ACHN (cell line): ENCODE measurements around the gene TXNDC2.

Experiments
- DNase-seq: peaks from one replicate; pipeline ENCODE4 v3.0.0-alpha.2; 2015
- in situ Hi-C: cut with HindIII; loops from 2 replicates; pipeline ENCODE4 v1.10.0; 2017; ENCODE audit warnings: low sequenced_read_pairs, low pct_ligation_motif_present, low pct_unique_long_range_greater_than_20kb

The TXNDC2 gene

GRCh38 chr18:9885170-9886004, at the start of gene TXNDC2:
Gene TXNDC2, plus strand, starts transcription at chr18:9885973. Its CDS starts 708 bp downstream, at chr18:9886681.
- DNase-seq = no peak
- in situ Hi-C loops = no loop called here

- no peak for DNase-seq
- in situ Hi-C loops = no loop called here
These were observed 47.5 kb upstream of the TXNDC2 start for GRCh38 chr18:9838144-9838877.

GRCh38 chr18:9839211-9839610, 46.6 kb upstream of the TXNDC2 start:
- in situ Hi-C loops = no loop called here
- no peak for DNase-seq

DNA sequence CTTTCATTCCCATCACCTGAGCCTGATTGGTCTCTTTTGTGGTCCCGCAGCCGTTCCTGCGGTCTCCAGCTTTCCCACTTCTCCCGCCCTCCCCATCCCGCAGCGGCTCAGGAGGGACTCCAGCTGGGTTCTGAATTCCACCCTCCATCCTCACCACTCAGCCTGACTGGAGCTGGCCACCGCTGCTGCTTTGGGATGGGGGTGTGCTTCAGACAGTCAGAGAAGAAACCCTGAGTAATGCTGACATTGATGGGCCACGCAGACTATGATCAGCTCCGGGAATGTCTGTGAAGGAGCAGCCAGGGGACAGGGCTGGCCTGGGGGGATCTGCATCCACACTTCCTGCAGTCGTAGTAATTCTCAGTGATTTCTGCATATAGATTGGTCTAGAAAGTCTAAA, 45.9 kb upstream of the TXNDC2 start:
- DNase-seq = no peak
- in situ Hi-C loops = no loop called here

DNA sequence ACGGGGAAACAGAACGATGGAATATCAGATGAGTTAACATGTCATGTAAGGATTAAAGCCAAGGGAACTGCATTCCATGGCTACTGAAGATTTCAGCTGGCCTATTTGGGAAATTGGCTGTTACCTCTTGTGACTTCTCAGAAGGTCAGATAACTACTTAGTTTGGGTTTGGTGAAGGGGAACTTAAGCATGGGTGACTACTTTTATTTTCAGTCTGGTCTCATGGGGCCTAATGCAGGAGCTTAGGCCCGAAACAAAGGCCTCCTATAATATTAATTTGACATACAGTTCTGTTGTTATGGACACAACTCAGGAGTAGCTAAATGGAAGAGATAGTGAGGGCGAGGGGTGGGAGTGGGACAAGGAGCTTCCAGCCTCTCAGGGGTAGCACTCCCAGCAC, 44.0 kb upstream of the TXNDC2 start:
- in situ Hi-C loops = no loop called here

GRCh38 chr18:9842448-9842847, 43.3 kb upstream of the TXNDC2 start:
- DNase-seq = no peak
- in situ Hi-C loops = no loop called here

More for the DNA sequence above, 44.0 kb upstream of the TXNDC2 start:
- DNase-seq = no peak

DNA sequence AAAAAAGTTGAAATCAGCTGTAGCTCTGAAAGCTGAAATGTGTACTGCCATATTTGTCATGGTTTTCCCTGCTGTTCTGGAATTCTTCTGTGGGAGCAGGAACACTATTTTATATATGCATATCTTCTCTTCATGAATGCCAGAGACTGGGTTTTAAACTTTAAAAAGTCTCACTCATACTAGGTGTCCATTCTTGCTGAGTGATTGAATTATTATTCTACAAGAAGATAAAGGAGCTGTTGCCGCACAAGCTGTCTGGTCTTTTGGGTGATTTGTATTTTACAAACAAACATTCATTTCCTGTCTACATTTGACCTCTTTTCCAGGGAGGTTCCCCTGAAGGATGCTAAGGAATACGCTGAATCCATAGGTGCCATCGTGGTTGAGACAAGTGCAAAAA, 40.5 kb upstream of the TXNDC2 start:
- in situ Hi-C loops = no loop called here

GRCh38 chr18:9846162-9846925, 39.4 kb upstream of the TXNDC2 start:
- in situ Hi-C loops = no loop called here
- no peak for DNase-seq

More for the DNA sequence above, 40.5 kb upstream of the TXNDC2 start:
- DNase-seq = no peak

DNA sequence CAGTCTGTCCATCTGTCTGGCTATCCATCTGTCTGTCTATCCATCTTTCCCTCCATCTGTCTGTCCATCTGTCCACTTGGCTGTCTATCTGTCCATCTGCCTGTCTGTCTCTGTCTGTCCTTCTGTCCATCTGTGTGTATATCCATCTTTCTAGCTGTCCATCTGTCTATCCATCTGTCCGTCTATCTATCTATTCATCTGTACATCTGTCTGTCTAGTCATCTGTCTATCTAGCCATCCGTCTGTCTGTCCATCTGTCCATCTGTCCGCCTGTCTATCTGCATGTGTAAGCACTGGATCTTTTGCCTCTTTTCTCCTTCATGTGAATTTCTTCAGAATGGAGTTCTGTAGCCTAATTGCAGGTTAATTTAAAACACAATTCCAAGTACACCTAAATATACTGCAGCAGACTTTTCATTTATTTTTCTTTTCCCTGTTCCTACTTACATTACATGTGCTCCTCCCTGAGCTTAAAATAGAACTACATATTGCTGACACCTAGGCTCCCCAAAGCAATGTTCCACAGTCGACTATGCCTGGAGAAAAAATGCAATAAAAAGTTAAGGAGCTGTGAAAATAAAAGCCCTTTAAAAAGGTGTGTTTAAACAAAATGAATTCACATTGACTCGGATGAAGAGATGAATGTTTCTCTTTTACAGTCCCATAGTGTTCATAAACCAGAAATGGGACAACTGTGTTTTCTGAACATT, 37.4 kb upstream of the TXNDC2 start:
- in situ Hi-C loops = no loop called here
- DNase-seq = no peak

DNA sequence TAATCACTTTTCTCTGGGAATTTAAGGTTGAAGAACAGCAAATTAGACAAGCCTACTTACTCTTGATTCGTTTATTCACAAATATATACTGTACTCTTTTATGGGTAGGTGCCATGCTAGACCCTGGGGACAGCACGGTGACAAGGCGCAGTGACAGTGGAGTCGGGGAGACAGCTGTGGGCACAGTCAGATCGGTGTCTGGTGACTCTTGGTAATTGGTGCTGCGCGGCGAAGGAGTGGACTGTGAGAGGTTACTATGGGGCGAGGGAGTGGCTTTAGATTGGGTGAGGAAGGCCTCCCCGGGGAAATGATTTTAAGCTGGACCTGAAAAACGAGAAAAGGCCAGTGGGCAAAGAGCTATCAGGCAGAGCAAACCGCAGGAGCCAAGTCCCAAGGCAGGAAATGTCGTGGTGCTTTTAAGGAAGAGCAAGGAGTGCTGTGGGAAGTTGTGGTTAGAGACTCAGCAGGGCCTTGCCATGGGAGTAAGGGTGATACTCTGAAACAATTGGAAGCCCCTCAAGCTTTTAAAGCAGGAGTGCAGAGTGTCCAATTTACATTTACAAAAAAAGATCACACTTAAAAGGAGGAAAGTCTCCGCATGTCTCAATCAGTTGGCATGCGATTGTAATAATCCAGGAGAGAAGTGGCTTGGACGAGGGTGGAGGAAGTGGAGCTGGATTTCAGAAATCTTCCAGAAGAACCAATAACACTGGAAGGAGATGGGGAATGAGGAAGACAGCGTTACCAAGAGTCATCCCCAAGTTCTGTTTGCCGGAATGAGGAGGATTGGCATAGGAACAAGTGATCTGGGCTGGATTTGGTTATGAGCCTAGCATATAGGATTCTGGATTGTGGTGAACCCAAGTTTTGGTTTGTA, 36.1 kb upstream of the TXNDC2 start:
- DNase-seq = no peak
- in situ Hi-C loops = no loop called here

- in situ Hi-C loops = no loop called here
- DNase-seq = no peak
These were observed 35.5 kb upstream of the TXNDC2 start for GRCh38 chr18:9850309-9850708.

DNA sequence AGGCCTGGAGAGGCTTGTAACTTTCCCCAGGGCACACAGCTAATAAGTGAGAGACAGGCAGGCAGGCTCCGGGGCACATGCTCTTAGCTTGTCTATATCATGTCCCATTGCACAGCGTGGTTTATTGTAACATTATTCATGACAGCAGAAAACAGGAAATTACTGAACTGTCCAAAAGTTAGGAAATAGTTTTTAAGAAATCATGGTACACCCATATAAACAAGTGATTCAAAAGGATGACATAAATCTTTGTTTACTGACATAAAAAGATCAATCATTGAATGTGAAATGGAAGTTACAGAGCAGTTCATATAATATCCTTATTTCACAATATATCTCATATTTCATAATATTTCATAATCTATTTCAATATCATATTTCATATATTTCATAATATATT, 34.3 kb upstream of the TXNDC2 start:
- DNase-seq = no peak
- in situ Hi-C loops = no loop called here

- DNase-seq = no peak
- in situ Hi-C loops = no loop called here
These were observed 33.3 kb upstream of the TXNDC2 start for GRCh38 chr18:9852266-9853081.

- in situ Hi-C loops = no loop called here
- no peak for DNase-seq
These were observed 30.7 kb upstream of the TXNDC2 start for GRCh38 chr18:9854801-9855676.

DNA sequence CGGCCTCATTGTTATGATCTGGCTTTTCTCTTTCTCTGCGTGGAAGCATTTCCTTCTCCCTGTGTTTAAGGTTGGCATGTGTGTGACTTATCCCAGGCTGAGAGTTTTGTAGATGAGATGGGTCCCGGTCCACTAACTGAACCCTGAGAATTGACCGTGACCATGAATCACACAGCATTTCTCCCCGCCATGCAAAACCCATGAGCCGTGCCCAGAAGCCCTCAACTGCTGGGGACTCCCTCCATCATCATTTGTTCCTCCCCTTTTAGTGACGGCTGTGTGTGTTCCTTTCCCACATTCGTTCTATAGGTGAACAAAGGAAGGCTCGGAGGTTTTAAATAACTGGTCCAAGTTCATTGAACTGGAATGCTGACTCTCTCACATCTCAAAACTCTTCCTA, 30.1 kb upstream of the TXNDC2 start:
- peak; percentile 84 for DNase-seq
- in situ Hi-C loops = no loop called here

GRCh38 chr18:9856092-9856491, 29.7 kb upstream of the TXNDC2 start:
- in situ Hi-C loops = no loop called here
- no peak for DNase-seq
